HFFc6 (cell line): ENCODE data around the gene CHID1. TPM values are rescaled to one million over a fixed set of nuclear protein-coding genes. Genes with fewer than 3 reads are reported as not detected.
A peak's percentile ranks its signal among the peaks of the same experiment; 100 is the strongest.

ENCODE experiments used
- DNase-seq: peaks from one replicate; pipeline ENCODE4 v3.0.0-alpha.2; 2018
- H3K27ac Mint-ChIP-seq: 2 replicates; pipeline ENCODE4 v1.8.0; 2020; ENCODE audit warnings: mild to moderate bottlenecking, mixed read lengths
- H3K27me3 Mint-ChIP-seq: 2 replicates; pipeline ENCODE4 v1.8.0; 2021; ENCODE audit warnings: mild to moderate bottlenecking, moderate library complexity, mixed read lengths; ENCODE audit not compliant: insufficient read depth
- H3K36me3 Mint-ChIP-seq: 2 replicates; pipeline ENCODE4 v1.8.0; 2021; ENCODE audit warnings: low read depth, mixed read lengths
- H3K4me1 Mint-ChIP-seq: 2 replicates; pipeline ENCODE4 v1.8.0; 2020; ENCODE audit warnings: low read depth, mixed read lengths
- H3K4me3 Mint-ChIP-seq: 2 replicates; pipeline ENCODE4 v1.8.0; 2020; ENCODE audit warnings: mild to moderate bottlenecking, moderate library complexity, mixed read lengths
- H3K9me3 Mint-ChIP-seq: 2 replicates; pipeline ENCODE4 v1.8.0; 2020; ENCODE audit warnings: mild to moderate bottlenecking, mixed read lengths
- CTCF ChIP-seq: fragments of 200-600 bp; sonication (generic); IDR thresholded peaks from 2 replicates; pipeline ENCODE4 v1.5.0; 2021; ENCODE audit warnings: antibody characterized with exemption, mild to moderate bottlenecking
- total RNA-seq, 6 experiments: library from RNA; stranded (reverse); fragmentation: NEBNext Ultra II Directional; extraction: Animal tissue kit (Norgen Biotek cat#: 25700); gene quantifications; 2 replicates in 1 of 6; 3 replicates in 5 of 6; pipeline ENCODE4 v1.2.3, GENCODE V29; 2021

CHID1 gene
- total RNA-seq, 6 experiments from 2014 or later: 116 to 145 (median 133) TPM

GRCh38 chr11:955154-956063 is 44.8 kb upstream of the CHID1 start:
- no peaks in the 10 kb centered on the region; the same call in 1 of the 2 replicates for H3K36me3 Mint-ChIP-seq
- H3K9me3 Mint-ChIP-seq: no peaks in the 10 kb centered on the region
- H3K27me3 Mint-ChIP-seq: no peaks in the 10 kb centered on the region; the same call in 1 of the 2 replicates
- no peak overlapping the region for H3K4me3 Mint-ChIP-seq
- peaks cover 17% of the 10 kb centered on the region for H3K4me1 Mint-ChIP-seq
- H3K27ac Mint-ChIP-seq: peak overlapping the region; percentile 24; the same call in 1 of the 2 replicates
- no peak for TF ChIP-seq CTCF
- no peak for DNase-seq

GRCh38 chr11:954392-955153 is 44.0 kb upstream of the CHID1 start:
- TF ChIP-seq CTCF: no peak
- H3K4me1 Mint-ChIP-seq: peaks cover 17% of the 10 kb centered on the region
- H3K9me3 Mint-ChIP-seq: no peaks in the 10 kb centered on the region
- H3K4me3 Mint-ChIP-seq: no peak overlapping the region
- DNase-seq: no peak
- H3K27me3 Mint-ChIP-seq: no peaks in the 10 kb centered on the region; the same call in 1 of the 2 replicates
- no peak overlapping the region for H3K27ac Mint-ChIP-seq
- peaks cover 4% of the 10 kb centered on the region; the same call in 1 of the 2 replicates for H3K36me3 Mint-ChIP-seq

- no peak for TF ChIP-seq CTCF
- Mint-ChIP-seq H3K36me3 (peaks cover 13% of the 10 kb centered on the region), H3K4me1 (peaks cover 17% of the 10 kb centered on the region), H3K9me3 (peaks cover 4% of the 10 kb centered on the region; the same call in 1 of the 2 replicates), H3K27me3 (no peaks in the 10 kb centered on the region; the same call in 1 of the 2 replicates), H3K27ac (no peak overlapping the region), H3K4me3 (no peak overlapping the region)
- DNase-seq: no peak
These were observed 42.9 kb upstream of the CHID1 start for GRCh38 chr11:953512-953911.

DNA sequence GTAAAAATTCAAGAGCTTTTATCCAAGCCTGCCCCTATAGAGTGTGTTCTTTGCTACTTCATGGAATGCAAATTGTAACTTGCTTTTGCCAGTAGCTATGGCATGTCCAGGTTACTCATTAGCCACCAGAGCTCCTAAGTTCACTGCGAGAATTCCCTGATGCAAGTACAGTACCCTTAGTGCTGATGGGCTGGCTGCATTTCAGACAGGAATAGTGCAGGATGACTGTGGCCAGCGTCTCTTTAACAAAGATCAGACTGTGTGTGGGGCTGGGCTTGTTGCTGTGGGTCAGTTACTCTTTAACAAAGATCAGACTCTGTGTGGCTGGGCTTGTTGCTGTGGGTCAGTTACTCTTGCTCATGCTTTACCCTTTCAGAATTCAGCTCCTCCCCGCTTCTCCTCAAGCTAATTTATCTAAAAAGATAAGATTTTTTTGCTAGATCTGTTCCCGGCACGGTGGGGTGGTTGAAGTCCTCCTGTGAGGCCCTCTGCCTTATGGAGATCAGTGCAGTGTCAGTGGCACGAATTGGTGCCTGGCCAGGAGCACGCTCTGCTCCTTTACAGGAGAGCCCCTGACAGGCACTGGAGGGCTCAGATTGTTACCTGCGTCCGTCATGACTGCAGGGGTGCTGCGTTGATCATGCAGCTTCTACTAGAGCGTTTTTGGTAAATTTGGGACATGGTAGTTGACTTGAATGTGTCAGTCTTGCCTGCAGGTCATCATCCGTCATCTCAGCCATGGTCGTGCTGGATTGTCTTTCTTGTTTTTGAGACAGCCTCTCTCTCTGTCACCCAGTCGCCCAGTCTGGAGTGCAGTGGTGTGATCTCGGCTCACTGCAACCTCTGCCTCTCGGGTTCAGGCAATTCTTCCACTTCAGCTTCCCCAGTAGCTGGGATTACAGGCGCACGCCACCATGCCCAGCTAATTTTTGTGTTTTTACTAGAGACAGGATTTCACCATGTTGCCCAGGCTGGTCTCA is 42.1 kb upstream of the CHID1 start:
- no peak for TF ChIP-seq CTCF
- no peak for DNase-seq
- peaks cover 10% of the 10 kb centered on the region; the same call in 1 of the 2 replicates for H3K9me3 Mint-ChIP-seq
- no peaks in the 10 kb centered on the region; the same call in 1 of the 2 replicates for H3K27me3 Mint-ChIP-seq
- H3K27ac Mint-ChIP-seq: no peak overlapping the region
- no peak overlapping the region for H3K4me3 Mint-ChIP-seq
- H3K4me1 Mint-ChIP-seq: peaks cover 17% of the 10 kb centered on the region
- H3K36me3 Mint-ChIP-seq: peaks cover 18% of the 10 kb centered on the region

- no peak overlapping the region for H3K4me3 Mint-ChIP-seq
- H3K27me3 Mint-ChIP-seq: no peaks in the 10 kb centered on the region; the same call in 1 of the 2 replicates
- H3K9me3 Mint-ChIP-seq: peaks cover 10% of the 10 kb centered on the region; the same call in 1 of the 2 replicates
- H3K4me1 Mint-ChIP-seq: peaks cover 17% of the 10 kb centered on the region
- no peak for DNase-seq
- TF ChIP-seq CTCF: no peak
- peaks cover 25% of the 10 kb centered on the region for H3K36me3 Mint-ChIP-seq
- H3K27ac Mint-ChIP-seq: no peak overlapping the region
These were observed 40.9 kb upstream of the CHID1 start for GRCh38 chr11:951507-951906.
